Testis (tissue), 3 donors: ENCODE data around the gene STX17. TPM values are rescaled to one million over a fixed set of nuclear protein-coding genes. Genes with fewer than 3 reads are reported as not detected.

Source experiments
- DNase-seq: peaks from one replicate; pipeline ENCODE4 v3.0.0-alpha.2; 2019
- H3K27ac ChIP-seq, 2 donors: fragments of 200-600 bp; sonication (generic); one replicate each; pipeline ENCODE4 v1.5.1; 2019
- H3K27me3 ChIP-seq: fragments of 200-600 bp; sonication (generic); one replicate; pipeline ENCODE4 v1.5.1; 2019
- H3K36me3 ChIP-seq: fragments of 200-600 bp; sonication (generic); one replicate; pipeline ENCODE4 v1.5.1; 2017; ENCODE audit warnings: low read depth; ENCODE audit errors: missing control alignments
- H3K4me1 ChIP-seq: fragments of 200-600 bp; sonication (generic); one replicate; pipeline ENCODE4 v1.5.1; 2019
- H3K4me3 ChIP-seq, 2 donors: fragments of 200-600 bp; sonication (generic); one replicate each; pipeline ENCODE4 v1.5.1; 2017 to 2019
- H3K9me3 ChIP-seq: fragments of 200-600 bp; sonication (generic); one replicate; pipeline ENCODE4 v1.5.1; 2017
- POLR2A ChIP-seq: fragments of 450-650 bp; IDR thresholded peaks from one replicate; pipeline ENCODE4 v1.6.1; 2017; ENCODE audit warnings: antibody characterized with exemption, mild to moderate bottlenecking, moderate library complexity
- WGBS, 2 donors: methylation state at CpG; one replicate each; pipeline ENCODE4 v1.1.5; 2018; 5-methylcytosine and 5-hydroxymethylcytosine counted together
- intact Hi-C: fragments of 100-400 bp; cut with DNase I; formaldehyde crosslinking; loops from one replicate; pipeline ENCODE4 v1.15.1; 2023; ENCODE audit warnings: low total_unique reads
- polyA plus RNA-seq: library from polyadenylated mRNA; stranded (reverse); fragments of 350-450 nt; fragmentation: Illumina TruSeq; extraction: RNeasy Lipid Tissue Mini Kit (QIAGEN cat#74804); gene quantifications from one replicate; pipeline ENCODE4 v1.2.3, GENCODE V29; 2014; ENCODE audit warnings: low read depth, low replicate concordance; ENCODE audit not compliant: insufficient read depth
- total RNA-seq, 2 donors: library from RNA; depleted of rRNA; stranded (reverse); fragments of >200 nt; gene quantifications; one replicate each; pipeline ENCODE4 v1.2.3, GENCODE V29; 2016
- TF ChIP-seq, protein P1 (sequence below), 3 experiments: fragments of 450-650 bp in 2 of 3; fragments of 200-600 bp in 1 of 3; sonication (generic) in 1 of 3; IDR thresholded peaks; one replicate each; pipeline ENCODE4 v1.5.1; 2016 to 2019; ENCODE audit warnings: antibody characterized with exemption in 3 of 3, mild to moderate bottlenecking in 2 of 3, moderate library complexity in 1 of 3

Gene STX17
- total and polyA plus RNA-seq, 3 donors from 2014 or later: 24.2 to 60.6 (median 38.8) TPM

GRCh38 chr9:99863955-99864354 lies 42.5 kb upstream of the STX17 start:
- no peak overlapping the region for H3K4me3 ChIP-seq
- intact Hi-C loops: no loop called here
- TF ChIP-seq POLR2A: no peak
- TF ChIP-seq, protein P1, sequence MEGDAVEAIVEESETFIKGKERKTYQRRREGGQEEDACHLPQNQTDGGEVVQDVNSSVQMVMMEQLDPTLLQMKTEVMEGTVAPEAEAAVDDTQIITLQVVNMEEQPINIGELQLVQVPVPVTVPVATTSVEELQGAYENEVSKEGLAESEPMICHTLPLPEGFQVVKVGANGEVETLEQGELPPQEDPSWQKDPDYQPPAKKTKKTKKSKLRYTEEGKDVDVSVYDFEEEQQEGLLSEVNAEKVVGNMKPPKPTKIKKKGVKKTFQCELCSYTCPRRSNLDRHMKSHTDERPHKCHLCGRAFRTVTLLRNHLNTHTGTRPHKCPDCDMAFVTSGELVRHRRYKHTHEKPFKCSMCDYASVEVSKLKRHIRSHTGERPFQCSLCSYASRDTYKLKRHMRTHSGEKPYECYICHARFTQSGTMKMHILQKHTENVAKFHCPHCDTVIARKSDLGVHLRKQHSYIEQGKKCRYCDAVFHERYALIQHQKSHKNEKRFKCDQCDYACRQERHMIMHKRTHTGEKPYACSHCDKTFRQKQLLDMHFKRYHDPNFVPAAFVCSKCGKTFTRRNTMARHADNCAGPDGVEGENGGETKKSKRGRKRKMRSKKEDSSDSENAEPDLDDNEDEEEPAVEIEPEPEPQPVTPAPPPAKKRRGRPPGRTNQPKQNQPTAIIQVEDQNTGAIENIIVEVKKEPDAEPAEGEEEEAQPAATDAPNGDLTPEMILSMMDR (IDR thresholded peaks at IDR 0.05): no peak
- H3K9me3 ChIP-seq: no peaks in the 10 kb centered on the region
- DNase-seq: no peak
- no peaks in the 10 kb centered on the region for H3K36me3 ChIP-seq
- H3K27ac ChIP-seq: no peak overlapping the region
- 86 to 87% methylated on average over 2 of the region's 2 CpGs for WGBS, 2 donors
- H3K27me3 ChIP-seq: no peaks in the 10 kb centered on the region
- H3K4me1 ChIP-seq: no peaks in the 10 kb centered on the region

DNA sequence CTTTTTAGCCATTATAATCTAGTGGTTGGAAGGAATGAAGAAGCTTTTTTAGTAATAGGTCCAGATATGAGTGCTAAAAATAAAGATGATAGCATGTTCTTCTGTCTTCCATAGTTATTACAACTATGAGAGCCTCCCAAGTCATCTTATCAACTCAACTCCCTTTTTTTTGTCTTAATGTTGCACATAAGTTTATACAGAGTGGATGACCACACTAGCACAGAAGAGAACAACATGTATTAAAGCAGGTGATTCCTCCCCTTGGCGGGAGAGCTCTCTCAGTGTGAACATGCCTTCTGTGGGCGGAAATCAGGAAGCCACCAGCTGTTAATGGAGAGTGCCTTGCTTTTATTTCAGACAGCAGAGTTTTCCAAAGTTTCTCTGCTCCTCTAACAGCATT lies 40.1 kb upstream of the STX17 start:
- peak; percentile 40 for DNase-seq
- no peak for TF ChIP-seq POLR2A
- TF ChIP-seq, protein P1 (IDR thresholded peaks at IDR 0.05): no peak
- WGBS, 2 donors: 21 to 44% methylated on average over 2 of the region's 2 CpGs
- Histone ChIP-seq H3K4me3 (no peak overlapping the region), H3K9me3 (no peaks in the 10 kb centered on the region), H3K4me1 (no peaks in the 10 kb centered on the region), H3K27ac (no peak overlapping the region), H3K27me3 (no peaks in the 10 kb centered on the region), H3K36me3 (no peaks in the 10 kb centered on the region)
- intact Hi-C loops: no loop called here

DNA sequence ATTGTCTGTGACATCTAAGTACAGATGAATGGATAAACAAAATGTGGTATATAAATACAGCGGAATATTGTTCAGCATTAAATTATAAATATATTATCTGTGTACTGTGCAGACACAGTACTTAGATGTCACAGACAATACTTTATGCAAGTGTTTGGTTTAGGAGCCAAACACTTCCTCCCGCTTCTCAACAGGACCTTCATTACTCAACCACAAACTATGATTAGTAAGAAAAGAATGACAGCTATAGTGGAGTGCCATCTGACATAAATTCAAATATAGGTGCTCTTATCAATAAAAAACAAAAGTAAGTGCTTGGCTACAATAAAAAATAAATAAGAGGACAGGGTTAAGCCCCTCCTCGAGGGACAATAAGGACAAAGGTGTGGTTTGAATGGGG lies 38.9 kb upstream of the STX17 start:
- 70 to 73% methylated on average over 3 of the region's 3 CpGs for WGBS, 2 donors
- Histone ChIP-seq H3K4me3 (no peak overlapping the region), H3K36me3 (no peaks in the 10 kb centered on the region), H3K27ac (no peak overlapping the region), H3K4me1 (no peaks in the 10 kb centered on the region), H3K27me3 (no peaks in the 10 kb centered on the region), H3K9me3 (no peaks in the 10 kb centered on the region)
- no peak for DNase-seq
- intact Hi-C loops: no loop called here
- TF ChIP-seq POLR2A: no peak
- TF ChIP-seq, protein P1 (IDR thresholded peaks at IDR 0.05): no peak

DNA sequence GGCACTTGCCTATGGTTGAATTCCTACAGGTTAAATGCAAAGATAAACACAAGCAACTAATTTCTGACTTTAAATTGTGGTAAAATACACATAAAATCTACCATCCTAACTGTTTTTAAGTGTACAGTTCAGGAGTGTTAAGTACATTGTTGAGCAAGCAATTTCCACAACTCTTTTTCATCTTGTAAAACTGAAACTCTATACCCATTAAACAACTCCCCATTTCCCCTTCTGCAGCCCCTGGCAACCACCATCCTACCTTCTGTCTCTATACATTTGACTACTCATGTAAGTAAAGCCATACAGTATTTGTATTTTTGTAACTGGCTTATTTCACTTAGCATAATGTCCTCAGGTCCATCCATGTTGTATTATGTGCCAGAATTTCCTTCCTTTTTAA lies 38.5 kb upstream of the STX17 start:
- no peaks in the 10 kb centered on the region for H3K36me3 ChIP-seq
- DNase-seq: no peak
- intact Hi-C loops: no loop called here
- TF ChIP-seq, protein P1 (IDR thresholded peaks at IDR 0.05): no peak
- no peak for TF ChIP-seq POLR2A
- H3K4me3 ChIP-seq: no peak overlapping the region
- no peaks in the 10 kb centered on the region for H3K27me3 ChIP-seq
- no peak overlapping the region for H3K27ac ChIP-seq
- no peaks in the 10 kb centered on the region for H3K4me1 ChIP-seq
- H3K9me3 ChIP-seq: no peaks in the 10 kb centered on the region

DNA sequence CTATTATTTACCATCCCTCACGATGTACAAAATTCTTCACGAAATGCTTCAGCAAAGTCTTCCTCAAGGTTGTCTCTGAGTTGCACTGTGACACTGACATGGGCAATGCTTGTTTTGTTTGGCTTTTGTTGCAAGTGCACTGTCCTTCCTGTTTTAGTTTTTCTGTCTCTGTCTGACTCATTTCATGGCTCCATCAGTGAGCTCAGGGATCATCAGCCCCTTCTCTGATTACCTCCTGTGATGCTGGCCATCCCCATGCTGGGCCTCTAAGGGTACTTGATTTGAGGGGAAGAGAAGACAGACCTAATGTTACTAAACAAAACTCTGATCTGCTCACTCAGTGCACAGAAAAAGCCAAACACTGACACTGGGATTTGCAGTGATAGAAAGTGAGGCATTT lies 37.6 kb upstream of the STX17 start:
- H3K27me3 ChIP-seq: no peaks in the 10 kb centered on the region
- intact Hi-C loops: no loop called here
- no peak overlapping the region for H3K4me3 ChIP-seq
- DNase-seq: no peak
- H3K4me1 ChIP-seq: no peaks in the 10 kb centered on the region
- no peaks in the 10 kb centered on the region for H3K9me3 ChIP-seq
- whole genome bisulfite sequencing, 2 donors: 88 to 90% methylated on average over 2 of the region's 2 CpGs
- TF ChIP-seq, protein P1 (IDR thresholded peaks at IDR 0.05): no peak
- TF ChIP-seq POLR2A: no peak
- H3K36me3 ChIP-seq: no peaks in the 10 kb centered on the region
- H3K27ac ChIP-seq: no peak overlapping the region
